Psoas muscle (tissue), 8 donors: ENCODE measurements around the gene RPTOR. TPM values are rescaled to one million over a fixed set of nuclear protein-coding genes. Genes with fewer than 3 reads are reported as not detected.
A peak's percentile ranks its signal among the peaks of the same experiment; 100 is the strongest.

Source experiments
- ATAC-seq, 4 donors: fragments of 200-7000 bp; cut with Tn5 transposase; one replicate each; pipeline ENCODE4 v1.9.1; 2020; ENCODE audit warnings: moderate library complexity in 3 of 4, mild to moderate bottlenecking in 2 of 4
- DNase-seq, 2 donors: peaks; one replicate each; pipeline ENCODE4 v3.0.0-alpha.2; 2020
- H3K27ac ChIP-seq: fragments of 200-600 bp; one replicate; pipeline ENCODE4 v1.8.0; 2022
- H3K27me3 ChIP-seq, 3 donors: fragments of 200-600 bp in 1 of 3; one replicate each; pipeline versions ENCODE4 v1.6.1 to v1.8.0; 2013 to 2022; ENCODE audit warnings: low read length in 2 of 3, mild to moderate bottlenecking in 2 of 3, moderate library complexity in 1 of 3; ENCODE audit not compliant: insufficient read depth in 3 of 3
- H3K36me3 ChIP-seq, 2 donors: fragments of 200-600 bp in 1 of 2; one replicate each; pipeline versions ENCODE4 v1.6.1 to v1.8.0; 2013 to 2022; ENCODE audit warnings: low read depth in 1 of 2, mild to moderate bottlenecking in 1 of 2, moderate library complexity in 1 of 2; ENCODE audit not compliant: insufficient read depth in 1 of 2
- H3K4me1 ChIP-seq: fragments of 200-600 bp; one replicate; pipeline ENCODE4 v1.8.0; 2022
- H3K4me3 ChIP-seq: fragments of 200-600 bp; one replicate; pipeline ENCODE4 v1.8.0; 2022; ENCODE audit warnings: mild to moderate bottlenecking
- H3K9me3 ChIP-seq: fragments of 200-600 bp; one replicate; pipeline ENCODE4 v1.8.0; 2022
- WGBS, 3 donors: extraction: QIAGEN DNeasy Blood & Tissue Kit; methylation state at CpG; one replicate each; pipeline versions ENCODE4 v1.1.6 to v1.1.7; 2013; 5-methylcytosine and 5-hydroxymethylcytosine counted together
- intact Hi-C, 2 donors: fragments of 100-400 bp; cut with DNase I; formaldehyde crosslinking; loops; one replicate each; pipeline versions ENCODE4 v1.11.0 to v1.14.2; 2022
- polyA plus RNA-seq, 3 donors: library from polyadenylated mRNA; stranded (reverse); fragments of 200-250 nt; gene quantifications; one replicate each; pipeline ENCODE4 v1.2.3, GENCODE V29; 2013
- total RNA-seq, 4 donors: library from RNA; stranded (reverse); fragmentation: NEBNext Ultra II Directional in 2 of 4; extraction: Animal tissue kit (Norgen Biotek cat#: 25700) in 2 of 4; gene quantifications; one replicate each; pipeline versions ENCODE4 v1.2.1 to v1.2.4, GENCODE V29; 2021 to 2023
- TF ChIP-seq, protein P1 (sequence below): fragments of 200-600 bp; IDR thresholded peaks from one replicate; pipeline ENCODE4 v1.8.0; 2022; ENCODE audit warnings: antibody characterized with exemption
- donor health status: healthy with polysubstance abuse.
- donor health status: DM: no; HTN: no; CAD: no; lungs with moderate emphysema.
- donor health status: Bipolar disorder and iron deficiency.
- donor health status: healthy.
- donor health status: DM: yes; HTN: yes; CAD: no.
- donor health status: DM: no; HTN: no; CAD: no.
- donor health status: DM: no; HTN: no; CAD: no.
- donor health status: DM: yes; HTN: yes; CAD: no.

Gene RPTOR
- total and polyA plus RNA-seq, 7 donors: 13.6 to 82.2 (median 32.5) TPM

DNA sequence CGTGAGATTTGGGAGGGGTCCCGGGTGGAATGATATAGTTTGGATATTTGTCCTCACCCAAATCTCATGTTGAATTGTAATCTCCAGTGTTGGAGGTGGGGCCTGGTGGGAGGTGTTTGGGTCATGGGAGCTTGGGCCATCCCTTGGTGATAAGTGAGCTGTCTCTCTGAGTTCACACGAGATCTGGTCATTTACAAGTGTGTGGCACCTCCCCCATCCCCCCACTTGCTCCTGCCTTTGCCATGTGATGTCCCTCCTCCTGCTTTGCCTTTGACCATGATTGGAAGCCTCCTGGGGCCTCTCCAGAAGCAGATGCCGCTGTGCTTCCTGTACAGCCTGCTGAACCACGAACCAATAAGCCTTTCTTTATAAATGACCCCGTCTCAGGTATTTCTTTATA, 469.0 kb downstream of the RPTOR start:
- ATAC-seq (no peak), DNase-seq (no peak)
- peaks cover 18% of the 10 kb centered on the region for H3K4me1 ChIP-seq
- peaks cover 5% of the 10 kb centered on the region for H3K9me3 ChIP-seq
- 62 to 71% (median 64%) methylated on average over 6 of the region's 6 CpGs for WGBS, 3 donors
- no peaks in the 10 kb centered on the region for H3K36me3 ChIP-seq
- H3K27ac ChIP-seq: no peak overlapping the region
- H3K4me3 ChIP-seq: no peak overlapping the region
- TF ChIP-seq, protein P1, sequence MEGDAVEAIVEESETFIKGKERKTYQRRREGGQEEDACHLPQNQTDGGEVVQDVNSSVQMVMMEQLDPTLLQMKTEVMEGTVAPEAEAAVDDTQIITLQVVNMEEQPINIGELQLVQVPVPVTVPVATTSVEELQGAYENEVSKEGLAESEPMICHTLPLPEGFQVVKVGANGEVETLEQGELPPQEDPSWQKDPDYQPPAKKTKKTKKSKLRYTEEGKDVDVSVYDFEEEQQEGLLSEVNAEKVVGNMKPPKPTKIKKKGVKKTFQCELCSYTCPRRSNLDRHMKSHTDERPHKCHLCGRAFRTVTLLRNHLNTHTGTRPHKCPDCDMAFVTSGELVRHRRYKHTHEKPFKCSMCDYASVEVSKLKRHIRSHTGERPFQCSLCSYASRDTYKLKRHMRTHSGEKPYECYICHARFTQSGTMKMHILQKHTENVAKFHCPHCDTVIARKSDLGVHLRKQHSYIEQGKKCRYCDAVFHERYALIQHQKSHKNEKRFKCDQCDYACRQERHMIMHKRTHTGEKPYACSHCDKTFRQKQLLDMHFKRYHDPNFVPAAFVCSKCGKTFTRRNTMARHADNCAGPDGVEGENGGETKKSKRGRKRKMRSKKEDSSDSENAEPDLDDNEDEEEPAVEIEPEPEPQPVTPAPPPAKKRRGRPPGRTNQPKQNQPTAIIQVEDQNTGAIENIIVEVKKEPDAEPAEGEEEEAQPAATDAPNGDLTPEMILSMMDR: no peak
- no peaks in the 10 kb centered on the region for H3K27me3 ChIP-seq
- intact Hi-C loops: no loop called here

DNA sequence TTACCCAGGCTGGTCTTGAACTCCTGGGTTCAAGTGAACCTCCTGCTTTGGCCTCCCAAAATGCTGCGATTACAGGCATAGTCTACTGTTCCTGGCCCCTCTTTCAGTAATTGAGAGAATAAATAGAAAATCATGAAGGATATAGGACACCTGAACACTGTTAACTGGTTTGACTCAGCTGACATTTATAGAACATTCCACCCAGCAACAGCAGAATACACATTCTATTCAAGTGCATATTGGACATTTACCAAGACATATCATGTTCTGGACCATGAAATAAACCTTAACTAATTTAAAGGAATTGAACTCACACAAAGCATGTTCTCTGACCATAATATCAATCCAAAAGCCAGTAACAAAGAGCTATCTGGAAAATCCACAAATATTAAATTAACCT, 470.5 kb downstream of the RPTOR start:
- no peak overlapping the region for H3K4me3 ChIP-seq
- H3K36me3 ChIP-seq: no peaks in the 10 kb centered on the region
- intact Hi-C loops: no loop called here
- peaks cover 5% of the 10 kb centered on the region for H3K9me3 ChIP-seq
- ATAC-seq: peak; percentile 67 to 80 (median 74)
- DNase-seq: no peak
- H3K27me3 ChIP-seq: no peaks in the 10 kb centered on the region
- H3K27ac ChIP-seq: peak overlapping the region; percentile 63
- WGBS, 3 donors: 20 to 55% (median 37%) methylated on average over 1 of the region's 1 CpG
- TF ChIP-seq, protein P1: no peak
- peaks cover 25% of the 10 kb centered on the region for H3K4me1 ChIP-seq

Other genes starting within 250 kb of the RPTOR start
- gene ENDOV, start 129.7 kb upstream of the RPTOR start, total RNA-seq: 10 to 100 TPM; 12.0 to 23.7 (median 15.1) TPM
- 10 to 100 TPM; 12.2 to 24.3 (median 20.5) TPM for gene ENDOV, start 129.7 kb upstream of the RPTOR start, polyA plus RNA-seq
- under 1 TPM; 0.25 to 0.84 (median 0.61) TPM for gene NPTX1, start 68.2 kb upstream of the RPTOR start, total RNA-seq
- 1 to 10 TPM in 2 of 3 donors, under 1 TPM in 1; 0.30 to 1.3 (median 1.2) TPM for gene NPTX1, start 68.2 kb upstream of the RPTOR start, polyA plus RNA-seq